ENCODE data around the gene MKKS. TPM values are rescaled to one million over a fixed set of nuclear protein-coding genes. Genes with fewer than 3 reads are reported as not detected.

The MKKS gene
- total RNA-seq, 2 donors from 2014 or later: 11.4 to 13.0 TPM

DNA sequence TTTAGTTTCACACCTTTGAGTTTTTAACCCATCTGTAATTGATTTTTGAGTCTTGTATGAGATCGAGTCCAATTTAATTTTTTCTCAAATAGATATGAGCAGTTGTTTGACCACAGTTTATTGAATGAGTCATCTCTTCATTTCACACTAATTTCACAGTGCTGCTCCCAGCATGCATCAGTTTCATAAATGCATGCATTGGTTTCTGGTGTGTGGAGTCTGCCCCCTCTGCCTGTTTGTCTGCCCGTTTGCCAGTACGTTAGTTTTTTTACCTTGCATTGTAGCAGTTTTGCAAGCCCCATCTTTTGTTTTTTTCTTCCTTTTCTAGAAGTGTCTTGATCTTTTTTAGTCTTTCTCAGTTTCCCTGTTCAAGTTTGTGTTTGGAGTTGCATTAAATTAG, 13.0 kb upstream of the MKKS start:
- no peak for ATAC-seq (ENCODE audit: insufficient number of reproducible peaks, low FRiP score, low read depth)
- H3K36me3 ChIP-seq: no peaks in the 10 kb centered on the region
- no peak overlapping the region for H3K4me3 ChIP-seq
- no peaks in the 10 kb centered on the region for H3K4me1 ChIP-seq (ENCODE audit: control insufficient read depth in 1 of 2, low read depth in 2 of 2)
- no peaks in the 10 kb centered on the region for H3K9me3 ChIP-seq
- no peak for DNase-seq (ENCODE audit: low spot score)
- TF ChIP-seq, protein P1, sequence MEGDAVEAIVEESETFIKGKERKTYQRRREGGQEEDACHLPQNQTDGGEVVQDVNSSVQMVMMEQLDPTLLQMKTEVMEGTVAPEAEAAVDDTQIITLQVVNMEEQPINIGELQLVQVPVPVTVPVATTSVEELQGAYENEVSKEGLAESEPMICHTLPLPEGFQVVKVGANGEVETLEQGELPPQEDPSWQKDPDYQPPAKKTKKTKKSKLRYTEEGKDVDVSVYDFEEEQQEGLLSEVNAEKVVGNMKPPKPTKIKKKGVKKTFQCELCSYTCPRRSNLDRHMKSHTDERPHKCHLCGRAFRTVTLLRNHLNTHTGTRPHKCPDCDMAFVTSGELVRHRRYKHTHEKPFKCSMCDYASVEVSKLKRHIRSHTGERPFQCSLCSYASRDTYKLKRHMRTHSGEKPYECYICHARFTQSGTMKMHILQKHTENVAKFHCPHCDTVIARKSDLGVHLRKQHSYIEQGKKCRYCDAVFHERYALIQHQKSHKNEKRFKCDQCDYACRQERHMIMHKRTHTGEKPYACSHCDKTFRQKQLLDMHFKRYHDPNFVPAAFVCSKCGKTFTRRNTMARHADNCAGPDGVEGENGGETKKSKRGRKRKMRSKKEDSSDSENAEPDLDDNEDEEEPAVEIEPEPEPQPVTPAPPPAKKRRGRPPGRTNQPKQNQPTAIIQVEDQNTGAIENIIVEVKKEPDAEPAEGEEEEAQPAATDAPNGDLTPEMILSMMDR (IDR thresholded peaks at IDR 0.05): no peak
- no peaks in the 10 kb centered on the region for H3K27me3 ChIP-seq (replicated peaks; ENCODE audit: insufficient read depth)
- no peak overlapping the region for H3K27ac ChIP-seq

DNA sequence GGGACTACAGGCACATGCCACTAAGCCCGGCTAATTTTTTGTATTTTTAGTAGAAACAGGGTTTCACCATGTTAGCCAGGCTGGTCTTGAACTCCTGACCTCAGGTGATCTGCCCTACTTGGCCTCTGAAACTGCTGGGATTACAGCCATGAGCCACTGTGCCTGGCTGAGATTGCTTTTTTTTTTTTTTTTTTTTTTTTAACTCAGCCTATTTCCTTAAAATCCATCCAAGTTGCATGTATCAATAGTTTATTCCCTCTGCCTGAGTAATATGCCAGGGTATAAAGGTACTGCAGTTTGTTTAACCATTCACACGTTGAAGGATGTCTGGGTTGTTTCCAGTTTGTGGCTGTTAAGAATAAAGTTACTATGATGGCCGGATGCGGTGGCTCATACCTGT, 11.7 kb upstream of the MKKS start:
- TF ChIP-seq, protein P1 (IDR thresholded peaks at IDR 0.05): no peak
- ATAC-seq (ENCODE audit: insufficient number of reproducible peaks, low FRiP score, low read depth): no peak
- Histone ChIP-seq H3K4me3 (no peak overlapping the region), H3K4me1 (ENCODE audit: control insufficient read depth in 1 of 2, low read depth in 2 of 2) (no peaks in the 10 kb centered on the region), H3K9me3 (no peaks in the 10 kb centered on the region), H3K36me3 (no peaks in the 10 kb centered on the region), H3K27ac (no peak overlapping the region), H3K27me3 (replicated peaks; ENCODE audit: insufficient read depth) (no peaks in the 10 kb centered on the region)
- no peak for DNase-seq (ENCODE audit: low spot score)

DNA sequence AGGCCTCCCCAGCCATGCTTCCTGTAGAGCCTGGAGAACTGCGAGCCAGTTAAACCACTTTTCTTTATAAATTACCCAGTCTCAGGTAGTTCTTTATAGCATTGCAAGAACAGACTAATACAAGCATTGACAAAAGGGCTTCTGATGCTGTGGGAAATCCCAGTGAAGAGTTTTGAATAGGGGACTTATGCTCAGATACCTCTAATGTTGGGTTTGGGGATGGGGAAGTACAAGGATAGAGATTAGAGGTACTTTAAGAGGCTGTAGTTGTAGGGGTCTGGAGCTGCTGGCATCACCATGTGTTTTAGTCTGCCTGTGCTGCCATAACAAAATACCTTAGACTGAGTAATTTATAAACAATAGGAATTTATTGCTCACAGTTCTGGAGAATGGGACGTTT, 9.9 kb upstream of the MKKS start:
- Histone ChIP-seq H3K27ac (no peak overlapping the region), H3K4me1 (ENCODE audit: control insufficient read depth in 1 of 2, low read depth in 2 of 2) (no peaks in the 10 kb centered on the region), H3K9me3 (no peaks in the 10 kb centered on the region), H3K4me3 (no peak overlapping the region), H3K27me3 (replicated peaks; ENCODE audit: insufficient read depth) (no peaks in the 10 kb centered on the region), H3K36me3 (no peaks in the 10 kb centered on the region)
- ATAC-seq (ENCODE audit: insufficient number of reproducible peaks, low FRiP score, low read depth) (no peak), DNase-seq (ENCODE audit: low spot score) (no peak)
- TF ChIP-seq, protein P1 (IDR thresholded peaks at IDR 0.05): no peak

DNA sequence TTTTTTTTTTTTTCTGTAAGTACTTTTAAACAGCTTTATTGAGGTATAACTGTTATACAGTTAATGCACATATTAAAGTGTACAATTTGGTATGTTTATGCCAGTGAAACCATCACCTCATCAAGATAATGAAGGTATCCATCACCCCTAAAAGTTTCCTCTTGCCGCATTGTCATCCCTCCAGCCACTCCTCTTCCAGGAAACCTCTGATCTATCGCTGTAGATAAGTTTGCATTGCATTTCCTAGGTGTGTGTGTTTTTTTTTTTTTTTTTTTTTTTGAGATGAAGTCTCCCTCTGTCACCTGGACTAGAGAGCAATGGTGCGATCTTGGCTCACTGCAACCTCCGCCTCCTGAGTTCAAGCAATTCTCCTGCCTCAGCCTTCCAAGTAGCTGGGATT, 4.2 kb upstream of the MKKS start:
- no peak for DNase-seq (ENCODE audit: low spot score)
- Histone ChIP-seq H3K27me3 (replicated peaks; ENCODE audit: insufficient read depth) (no peaks in the 10 kb centered on the region), H3K4me1 (ENCODE audit: control insufficient read depth in 1 of 2, low read depth in 2 of 2) (peaks cover 6% of the 10 kb centered on the region in 2 donors), H3K27ac (no peak overlapping the region), H3K4me3 (no peak overlapping the region), H3K36me3 (no peaks in the 10 kb centered on the region), H3K9me3 (no peaks in the 10 kb centered on the region)
- TF ChIP-seq, protein P1 (IDR thresholded peaks at IDR 0.05): no peak
- ATAC-seq (ENCODE audit: insufficient number of reproducible peaks, low FRiP score, low read depth): no peak

DNA sequence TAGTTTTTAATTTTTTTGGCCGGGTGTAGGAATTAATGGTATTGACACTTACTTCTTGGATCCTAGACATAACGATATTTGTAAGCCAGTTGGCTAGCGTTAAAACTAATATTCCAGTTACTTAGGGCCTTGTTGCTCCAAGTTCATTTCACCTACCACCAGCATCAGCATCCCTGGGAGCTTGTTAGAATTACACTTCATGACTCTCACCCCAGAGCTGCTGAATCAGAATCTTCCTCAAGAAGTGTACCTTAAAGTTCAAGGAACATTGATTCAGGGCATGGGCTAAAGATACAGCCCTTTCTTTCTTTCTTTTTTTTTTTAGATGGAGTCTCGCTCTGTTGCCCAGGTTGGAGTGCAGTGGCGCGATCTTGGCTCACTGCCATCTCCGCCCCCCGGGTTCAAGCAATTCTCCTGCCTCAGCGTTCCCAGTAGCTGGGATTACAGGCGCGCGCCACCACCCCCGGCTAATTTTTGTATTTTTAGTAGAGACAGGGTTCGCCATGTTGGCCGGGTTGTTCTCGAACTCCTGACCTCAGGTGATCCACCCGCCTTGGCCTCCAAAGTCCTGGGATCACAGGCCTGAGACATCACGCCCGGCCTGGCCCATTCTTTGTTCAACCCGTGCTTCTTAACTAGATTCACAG, 2.2 kb upstream of the MKKS start:
- peaks cover 17 to 23% of the 10 kb centered on the region in 2 donors for H3K4me1 ChIP-seq (ENCODE audit: control insufficient read depth in 1 of 2, low read depth in 2 of 2)
- H3K9me3 ChIP-seq: no peaks in the 10 kb centered on the region
- no peaks in the 10 kb centered on the region for H3K36me3 ChIP-seq
- no peak for ATAC-seq (ENCODE audit: insufficient number of reproducible peaks, low FRiP score, low read depth)
- H3K4me3 ChIP-seq: no peak overlapping the region
- no peak overlapping the region for H3K27ac ChIP-seq
- DNase-seq (ENCODE audit: low spot score): no peak
- TF ChIP-seq, protein P1 (IDR thresholded peaks at IDR 0.05): no peak
- H3K27me3 ChIP-seq (replicated peaks; ENCODE audit: insufficient read depth): no peaks in the 10 kb centered on the region

Data from thoracic aorta (tissue), 2 donors.